ENCODE data around the gene ANO4. TPM values are rescaled to one million over a fixed set of nuclear protein-coding genes. Genes with fewer than 3 reads are reported as not detected.
A peak's percentile ranks its signal among the peaks of the same experiment; 100 is the strongest.
"Not testable (repeated sequence)": the region's sequence is repeated elsewhere in the genome, so short reads cannot be mapped to it uniquely, and the experiment has no call there.

The ANO4 gene
- total RNA-seq, 1 donor from 2014 or later: 0.74 TPM

DNA sequence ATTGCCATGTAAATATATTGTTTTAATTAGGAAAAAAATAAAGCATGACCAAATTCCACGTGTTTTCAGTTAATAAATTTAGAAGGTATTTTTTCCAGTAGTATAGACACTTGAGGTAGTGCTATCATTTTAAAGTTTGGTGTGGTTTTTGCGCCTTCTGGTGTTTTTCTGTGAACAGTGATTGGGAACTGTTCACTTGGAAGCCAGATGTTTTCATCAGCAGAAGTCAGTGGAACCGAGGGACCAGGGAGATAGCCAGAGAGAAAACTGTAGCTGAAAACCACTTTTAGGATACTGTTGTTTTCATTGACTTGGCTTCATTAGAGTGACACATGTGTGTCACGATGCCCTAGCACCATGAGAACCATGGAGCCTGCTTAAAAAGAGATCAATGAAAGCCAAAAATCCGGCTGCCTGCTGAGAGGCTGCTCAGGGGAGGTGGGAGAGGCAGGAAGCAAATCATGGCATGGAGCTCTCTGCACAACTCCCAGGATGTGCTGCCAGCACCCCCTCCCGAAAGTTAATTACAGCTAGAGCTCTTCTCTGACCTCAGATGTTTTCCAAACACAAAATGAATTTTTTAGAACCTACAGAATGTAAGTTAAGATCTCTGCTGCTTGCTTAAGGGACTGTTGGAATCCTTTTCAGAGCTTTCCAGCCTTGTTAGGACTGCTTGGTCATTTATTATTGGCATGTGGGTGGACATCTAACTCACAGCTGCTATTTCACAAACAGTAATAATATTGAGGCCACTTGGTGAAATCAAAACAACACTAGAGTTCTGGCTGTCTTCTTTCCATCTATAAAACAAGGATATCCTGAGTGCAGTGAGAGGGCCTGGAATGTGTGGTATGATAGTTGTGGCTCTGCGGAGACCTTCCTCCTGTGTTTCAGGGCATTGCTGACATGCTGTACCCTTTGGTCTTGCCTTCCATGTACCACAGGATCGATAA is 192.3 kb downstream of the ANO4 start:
- no peaks in the 10 kb centered on the region for H3K9me3 ChIP-seq
- no peaks in the 10 kb centered on the region for H3K27me3 ChIP-seq
- H3K36me3 ChIP-seq: no peaks in the 10 kb centered on the region
- peaks cover 7% of the 10 kb centered on the region for H3K4me1 ChIP-seq
- TF ChIP-seq POLR2A (IDR thresholded peaks at IDR 0.05): no peak
- TF ChIP-seq POLR2AphosphoS5 (IDR thresholded peaks at IDR 0.05; ENCODE audit: insufficient read depth in 1 of 2, low read depth in 1 of 2): no peak
- TF ChIP-seq CTCF (IDR thresholded peaks at IDR 0.05): no peak
- H3K4me3 ChIP-seq: no peak overlapping the region
- no peak overlapping the region for H3K27ac ChIP-seq
- DNase-seq (ENCODE audit: extremely low spot score in 2 of 2): no peak
- intact Hi-C loops (cut with DNase I): no loop called here

- intact Hi-C loops (cut with DNase I): no loop called here
- peak overlapping the region; percentile 46 for H3K27ac ChIP-seq
These were observed 193.3 kb downstream of the ANO4 start for GRCh38 chr12:100987552-100988521.

DNA sequence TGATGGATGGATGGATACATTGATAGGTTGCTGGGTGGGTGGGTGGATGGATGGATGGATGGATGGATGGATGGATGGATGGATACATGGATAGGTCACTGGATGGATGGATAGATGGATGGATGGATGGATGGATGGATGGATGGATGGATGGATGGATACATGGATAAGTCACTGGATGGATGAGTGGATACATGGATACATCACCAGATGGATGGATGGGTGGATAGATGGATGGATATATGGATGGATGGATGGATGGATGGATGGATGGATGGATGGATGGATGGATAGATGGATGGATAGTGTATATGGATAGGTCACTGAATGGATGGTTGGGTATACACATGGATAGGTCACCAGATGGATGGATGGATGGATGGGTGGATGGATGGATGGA is 194.9 kb downstream of the ANO4 start:
- DNase-seq (ENCODE audit: extremely low spot score in 2 of 2); H3K4me1 ChIP-seq; H3K27ac ChIP-seq; H3K9me3 ChIP-seq; H3K4me3 ChIP-seq; H3K27me3 ChIP-seq; intact Hi-C loops (cut with DNase I); H3K36me3 ChIP-seq: not testable (repeated sequence)

More at GRCh38 chr12:100987552-100988521, 193.3 kb downstream of the ANO4 start:
- Histone ChIP-seq H3K27me3 (no peaks in the 10 kb centered on the region), H3K4me3 (no peak overlapping the region), H3K9me3 (no peaks in the 10 kb centered on the region), H3K36me3 (no peaks in the 10 kb centered on the region), H3K4me1 (peaks cover 7% of the 10 kb centered on the region)
- TF ChIP-seq POLR2A (IDR thresholded peaks at IDR 0.05) (no peak), POLR2AphosphoS5 (IDR thresholded peaks at IDR 0.05; ENCODE audit: insufficient read depth in 1 of 2, low read depth in 1 of 2) (no peak), CTCF (IDR thresholded peaks at IDR 0.05) (no peak)
- DNase-seq (ENCODE audit: extremely low spot score in 2 of 2): no peak

GRCh38 chr12:100991102-100991501 is 196.5 kb downstream of the ANO4 start:
- DNase-seq (ENCODE audit: extremely low spot score in 2 of 2): no peak
- no peak overlapping the region for H3K27ac ChIP-seq
- TF ChIP-seq POLR2AphosphoS5 (IDR thresholded peaks at IDR 0.05; ENCODE audit: insufficient read depth in 1 of 2, low read depth in 1 of 2): no peak
- no peak for TF ChIP-seq POLR2A (IDR thresholded peaks at IDR 0.05)
- no peak for TF ChIP-seq CTCF (IDR thresholded peaks at IDR 0.05)
- no peaks in the 10 kb centered on the region for H3K27me3 ChIP-seq
- no peak overlapping the region for H3K4me3 ChIP-seq
- intact Hi-C loops (cut with DNase I): no loop called here
- no peaks in the 10 kb centered on the region for H3K9me3 ChIP-seq
- H3K4me1 ChIP-seq: peaks cover 2% of the 10 kb centered on the region
- no peaks in the 10 kb centered on the region for H3K36me3 ChIP-seq

DNA sequence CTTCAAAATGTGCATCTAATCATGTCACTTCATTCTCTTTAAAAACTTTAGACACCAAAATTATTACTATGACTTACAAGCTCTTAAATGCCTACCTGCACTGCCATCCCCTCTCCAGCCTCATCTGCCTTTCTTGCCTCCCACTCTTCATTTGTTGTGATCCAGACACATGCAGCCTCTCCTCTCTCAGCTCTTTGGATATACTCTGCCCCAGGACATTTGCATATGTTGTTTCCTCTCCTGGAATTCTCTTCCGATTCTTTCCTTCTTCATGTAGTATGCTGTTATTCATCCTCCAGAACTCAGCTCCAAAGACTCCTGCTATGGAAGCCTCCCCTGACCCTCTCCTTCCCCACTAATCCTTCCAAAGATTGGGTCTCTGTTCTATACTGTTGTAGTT is 197.6 kb downstream of the ANO4 start:
- no peaks in the 10 kb centered on the region for H3K4me1 ChIP-seq
- intact Hi-C loops (cut with DNase I): no loop called here
- H3K4me3 ChIP-seq: no peak overlapping the region
- no peaks in the 10 kb centered on the region for H3K36me3 ChIP-seq
- TF ChIP-seq CTCF (IDR thresholded peaks at IDR 0.05): no peak
- no peak for TF ChIP-seq POLR2A (IDR thresholded peaks at IDR 0.05)
- no peak for TF ChIP-seq POLR2AphosphoS5 (IDR thresholded peaks at IDR 0.05; ENCODE audit: insufficient read depth in 1 of 2, low read depth in 1 of 2)
- no peak for DNase-seq (ENCODE audit: extremely low spot score in 2 of 2)
- H3K27ac ChIP-seq: no peak overlapping the region
- H3K27me3 ChIP-seq: no peaks in the 10 kb centered on the region
- H3K9me3 ChIP-seq: no peaks in the 10 kb centered on the region
